ENCODE data around the gene PRXL2C.

PRXL2C gene

DNA sequence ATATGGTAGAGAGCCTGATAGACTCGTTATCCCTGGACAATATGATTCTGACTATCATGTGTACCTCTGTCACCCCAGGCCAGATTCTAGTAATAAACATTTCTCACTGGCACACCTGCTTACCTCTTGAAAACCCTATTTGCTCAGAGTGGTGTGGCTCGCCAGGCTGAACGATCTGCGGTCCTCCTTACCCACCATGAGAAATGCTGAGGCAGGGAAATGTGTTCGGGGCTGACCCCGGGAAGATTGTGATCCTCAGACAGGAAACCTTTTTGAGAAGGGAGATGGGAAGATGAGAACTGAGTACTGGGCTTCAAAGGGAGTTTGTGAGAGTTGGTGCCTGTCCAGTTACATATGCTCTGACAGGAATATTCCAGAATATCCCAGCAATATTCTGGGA lies 10.7 kb upstream of the PRXL2C start:
- no peaks in the 10 kb centered on the region for H3K4me1 ChIP-seq (ENCODE audit: insufficient read depth, low read length, poor library complexity, severe bottlenecking)
- H3K36me3 ChIP-seq (ENCODE audit: insufficient read depth, low read length), result no peaks in the 10 kb centered on the region
- H3K79me2 ChIP-seq (ENCODE audit: insufficient read depth, low read length), result no peaks in the 10 kb centered on the region
- no peaks in the 10 kb centered on the region for H3K9me2 ChIP-seq (replicated peaks; ENCODE audit: low read depth, low read length)
- H3K9ac ChIP-seq (ENCODE audit: low read depth, low read length, poor library complexity, severe bottlenecking), result no peak overlapping the region
- no peak overlapping the region for H3K4me3 ChIP-seq (ENCODE audit: low read length, poor library complexity, severe bottlenecking)
- no peaks in the 10 kb centered on the region for H3K9me3 ChIP-seq (ENCODE audit: insufficient read depth, low read depth, low read length)
- H2AFZ ChIP-seq (ENCODE audit: low read length), result no peak overlapping the region
- no peaks in the 10 kb centered on the region for H3K27me3 ChIP-seq (ENCODE audit: insufficient read depth, low read length, poor library complexity, severe bottlenecking)
- no peaks in the 10 kb centered on the region for H4K20me1 ChIP-seq (ENCODE audit: insufficient read depth, low read length, poor library complexity, severe bottlenecking)
- TF ChIP-seq, protein P1, sequence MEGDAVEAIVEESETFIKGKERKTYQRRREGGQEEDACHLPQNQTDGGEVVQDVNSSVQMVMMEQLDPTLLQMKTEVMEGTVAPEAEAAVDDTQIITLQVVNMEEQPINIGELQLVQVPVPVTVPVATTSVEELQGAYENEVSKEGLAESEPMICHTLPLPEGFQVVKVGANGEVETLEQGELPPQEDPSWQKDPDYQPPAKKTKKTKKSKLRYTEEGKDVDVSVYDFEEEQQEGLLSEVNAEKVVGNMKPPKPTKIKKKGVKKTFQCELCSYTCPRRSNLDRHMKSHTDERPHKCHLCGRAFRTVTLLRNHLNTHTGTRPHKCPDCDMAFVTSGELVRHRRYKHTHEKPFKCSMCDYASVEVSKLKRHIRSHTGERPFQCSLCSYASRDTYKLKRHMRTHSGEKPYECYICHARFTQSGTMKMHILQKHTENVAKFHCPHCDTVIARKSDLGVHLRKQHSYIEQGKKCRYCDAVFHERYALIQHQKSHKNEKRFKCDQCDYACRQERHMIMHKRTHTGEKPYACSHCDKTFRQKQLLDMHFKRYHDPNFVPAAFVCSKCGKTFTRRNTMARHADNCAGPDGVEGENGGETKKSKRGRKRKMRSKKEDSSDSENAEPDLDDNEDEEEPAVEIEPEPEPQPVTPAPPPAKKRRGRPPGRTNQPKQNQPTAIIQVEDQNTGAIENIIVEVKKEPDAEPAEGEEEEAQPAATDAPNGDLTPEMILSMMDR (conservative IDR thresholded peaks at IDR 0.05; ENCODE audit: low read length), result no peak
- no peak for TF ChIP-seq EZH2phosphoT487 (IDR thresholded peaks at IDR 0.05; ENCODE audit: borderline replicate concordance)
- no peak overlapping the region for H3K4me2 ChIP-seq (ENCODE audit: low read depth, low read length, poor library complexity, severe bottlenecking)
- H3F3A ChIP-seq (ENCODE audit: low read depth), result no peaks in the 10 kb centered on the region

DNA sequence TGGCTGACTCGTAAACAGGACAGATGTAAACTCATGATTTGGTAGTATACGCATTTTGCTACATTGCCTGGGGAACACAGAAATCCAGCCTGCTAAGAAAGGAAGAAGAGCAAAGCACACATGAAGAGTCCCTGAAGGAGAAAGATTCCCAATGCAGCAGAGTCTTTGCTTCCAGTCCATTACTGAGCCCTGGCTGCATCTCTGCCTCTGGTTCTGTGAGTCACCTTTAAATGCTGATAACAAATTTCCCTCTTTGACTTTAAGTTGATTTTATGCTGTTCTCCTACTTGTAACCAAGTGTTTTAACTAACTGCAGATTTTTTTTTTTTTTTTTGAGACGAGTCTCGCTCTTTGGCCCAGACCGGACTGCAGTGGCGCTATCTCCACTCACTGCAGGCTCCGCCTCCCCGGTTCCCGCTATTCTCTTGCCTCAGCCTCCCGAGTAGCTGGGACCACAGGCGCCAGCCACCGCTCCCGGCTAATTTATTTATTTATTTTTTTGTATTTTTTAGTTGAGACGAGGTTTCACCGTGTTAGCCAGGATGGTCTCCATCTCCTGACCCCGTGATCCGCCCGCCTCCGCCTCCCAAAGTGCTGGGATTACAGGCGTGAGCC lies 8.5 kb upstream of the PRXL2C start:
- no peak overlapping the region for H2AFZ ChIP-seq (ENCODE audit: low read length)

DNA sequence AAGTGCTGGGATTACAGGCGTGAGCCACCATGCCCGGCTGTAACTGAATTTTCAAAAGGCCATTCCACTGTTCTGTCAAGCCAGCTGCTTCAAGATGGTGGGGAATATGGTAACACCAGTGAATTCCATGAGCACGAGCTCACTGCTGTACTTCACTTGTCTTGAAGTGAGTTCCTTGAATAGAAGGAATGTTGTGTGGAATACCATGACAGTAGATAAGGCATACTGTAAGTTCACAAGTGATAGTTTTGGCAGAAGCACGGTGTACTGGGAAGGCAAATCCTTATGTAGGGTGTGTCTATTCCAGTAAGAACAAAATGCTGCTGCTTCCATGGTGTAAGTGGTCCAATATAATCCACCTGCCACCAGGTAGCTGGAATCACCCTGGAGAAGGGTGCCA lies 6.6 kb upstream of the PRXL2C start:
- Histone ChIP-seq H3K4me1 (ENCODE audit: insufficient read depth, low read length, poor library complexity, severe bottlenecking) (no peaks in the 10 kb centered on the region), H3K36me3 (ENCODE audit: insufficient read depth, low read length) (no peaks in the 10 kb centered on the region), H3K4me3 (ENCODE audit: low read length, poor library complexity, severe bottlenecking) (no peak overlapping the region), H3K27me3 (ENCODE audit: insufficient read depth, low read length, poor library complexity, severe bottlenecking) (no peaks in the 10 kb centered on the region), H4K20me1 (ENCODE audit: insufficient read depth, low read length, poor library complexity, severe bottlenecking) (no peaks in the 10 kb centered on the region), H3K9ac (ENCODE audit: low read depth, low read length, poor library complexity, severe bottlenecking) (no peak overlapping the region), H3K4me2 (ENCODE audit: low read depth, low read length, poor library complexity, severe bottlenecking) (no peak overlapping the region), H3K9me3 (ENCODE audit: insufficient read depth, low read depth, low read length) (no peaks in the 10 kb centered on the region), H2AFZ (ENCODE audit: low read length) (no peak overlapping the region), H3K9me2 (replicated peaks; ENCODE audit: low read depth, low read length) (no peaks in the 10 kb centered on the region), H3F3A (ENCODE audit: low read depth) (no peaks in the 10 kb centered on the region), H3K79me2 (ENCODE audit: insufficient read depth, low read length) (no peaks in the 10 kb centered on the region)
- TF ChIP-seq, protein P1 (conservative IDR thresholded peaks at IDR 0.05; ENCODE audit: low read length), result no peak
- TF ChIP-seq EZH2phosphoT487 (IDR thresholded peaks at IDR 0.05; ENCODE audit: borderline replicate concordance), result no peak

More for the DNA sequence above, 8.5 kb upstream of the PRXL2C start:
- no peaks in the 10 kb centered on the region for H3K9me3 ChIP-seq (ENCODE audit: insufficient read depth, low read depth, low read length)
- H3K9ac ChIP-seq (ENCODE audit: low read depth, low read length, poor library complexity, severe bottlenecking), result no peak overlapping the region
- TF ChIP-seq, protein P1 (conservative IDR thresholded peaks at IDR 0.05; ENCODE audit: low read length), result no peak
- no peak for TF ChIP-seq EZH2phosphoT487 (IDR thresholded peaks at IDR 0.05; ENCODE audit: borderline replicate concordance)
- H4K20me1 ChIP-seq (ENCODE audit: insufficient read depth, low read length, poor library complexity, severe bottlenecking), result no peaks in the 10 kb centered on the region
- no peaks in the 10 kb centered on the region for H3K27me3 ChIP-seq (ENCODE audit: insufficient read depth, low read length, poor library complexity, severe bottlenecking)
- no peaks in the 10 kb centered on the region for H3K9me2 ChIP-seq (replicated peaks; ENCODE audit: low read depth, low read length)
- no peaks in the 10 kb centered on the region for H3K36me3 ChIP-seq (ENCODE audit: insufficient read depth, low read length)
- H3K4me3 ChIP-seq (ENCODE audit: low read length, poor library complexity, severe bottlenecking), result no peak overlapping the region
- no peaks in the 10 kb centered on the region for H3F3A ChIP-seq (ENCODE audit: low read depth)
- no peaks in the 10 kb centered on the region for H3K79me2 ChIP-seq (ENCODE audit: insufficient read depth, low read length)
- no peaks in the 10 kb centered on the region for H3K4me1 ChIP-seq (ENCODE audit: insufficient read depth, low read length, poor library complexity, severe bottlenecking)
- no peak overlapping the region for H3K4me2 ChIP-seq (ENCODE audit: low read depth, low read length, poor library complexity, severe bottlenecking)

Measured in Loucy (cell line).